DOHH2 (cell line): ENCODE results near the gene PRKCD.

Experiments used
- EZH2phosphoT487 ChIP-seq: fragments of 200-600 bp; sonication (generic); IDR thresholded peaks from 2 replicates; pipeline ENCODE4 v1.6.1; 2017; ENCODE audit warnings: borderline replicate concordance, mild to moderate bottlenecking, antibody characterized with exemption, low read length, moderate library complexity, mixed read lengths
- TF ChIP-seq, protein P1 (sequence below): fragments of 200-600 bp; sonication (generic); IDR thresholded peaks from one replicate; pipeline ENCODE4 v1.5.1; 2014; ENCODE audit warnings: antibody characterized with exemption, mild to moderate bottlenecking, low read depth, low read length; ENCODE audit not compliant: poor library complexity, severe bottlenecking

- TF ChIP-seq, protein P1, sequence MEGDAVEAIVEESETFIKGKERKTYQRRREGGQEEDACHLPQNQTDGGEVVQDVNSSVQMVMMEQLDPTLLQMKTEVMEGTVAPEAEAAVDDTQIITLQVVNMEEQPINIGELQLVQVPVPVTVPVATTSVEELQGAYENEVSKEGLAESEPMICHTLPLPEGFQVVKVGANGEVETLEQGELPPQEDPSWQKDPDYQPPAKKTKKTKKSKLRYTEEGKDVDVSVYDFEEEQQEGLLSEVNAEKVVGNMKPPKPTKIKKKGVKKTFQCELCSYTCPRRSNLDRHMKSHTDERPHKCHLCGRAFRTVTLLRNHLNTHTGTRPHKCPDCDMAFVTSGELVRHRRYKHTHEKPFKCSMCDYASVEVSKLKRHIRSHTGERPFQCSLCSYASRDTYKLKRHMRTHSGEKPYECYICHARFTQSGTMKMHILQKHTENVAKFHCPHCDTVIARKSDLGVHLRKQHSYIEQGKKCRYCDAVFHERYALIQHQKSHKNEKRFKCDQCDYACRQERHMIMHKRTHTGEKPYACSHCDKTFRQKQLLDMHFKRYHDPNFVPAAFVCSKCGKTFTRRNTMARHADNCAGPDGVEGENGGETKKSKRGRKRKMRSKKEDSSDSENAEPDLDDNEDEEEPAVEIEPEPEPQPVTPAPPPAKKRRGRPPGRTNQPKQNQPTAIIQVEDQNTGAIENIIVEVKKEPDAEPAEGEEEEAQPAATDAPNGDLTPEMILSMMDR = peak; percentile 49
- TF ChIP-seq EZH2phosphoT487 = no peak
Observed at GRCh38 chr3:53230041-53230621, 69.1 kb downstream of the PRKCD start.
